Bronchial epithelial cell (primary cell): ENCODE measurements around the gene CPM. TPM values are rescaled to one million over a fixed set of nuclear protein-coding genes. Genes with fewer than 3 reads are reported as not detected.

ENCODE experiments used
- DNase-seq: peaks from one replicate; pipeline ENCODE4 v3.0.0-alpha.2; 2010; ENCODE audit warnings: low read depth
- FAIRE-seq: peaks from 2 replicates; lab custom pipeline; 2011; peaks lifted over from hg19 to GRCh38; lab: Jason Lieb, UNC
- H3K27me3 ChIP-seq: 2 replicates; pipeline ENCODE4 v1.5.1; 2011; ENCODE audit warnings: low read length; ENCODE audit not compliant: control insufficient read depth, insufficient read depth
- H3K36me3 ChIP-seq: 2 replicates; pipeline ENCODE4 v1.5.1; 2011; ENCODE audit warnings: low read length; ENCODE audit not compliant: control insufficient read depth, insufficient read depth
- H3K4me3 ChIP-seq: 2 replicates; pipeline ENCODE4 v1.5.1; 2011; ENCODE audit warnings: mild to moderate bottlenecking, low read depth, low read length, control low read depth
- total RNA-seq: library from RNA; depleted of rRNA; stranded (reverse); fragments of >200 nt; gene quantifications from 2 replicates; pipeline ENCODE4 v1.2.1, GENCODE V29; 2014
- TF ChIP-seq, protein P1 (sequence below): IDR thresholded peaks from 2 replicates; pipeline ENCODE4 v1.5.1; 2011; ENCODE audit warnings: mild to moderate bottlenecking, moderate library complexity, low read length, control low read depth, inconsistent platforms; ENCODE audit not compliant: insufficient read depth, severe bottlenecking

The CPM gene
- total RNA-seq, 1 donor from 2014 or later = 7.1 TPM

- no peaks in the 10 kb centered on the region for H3K36me3 ChIP-seq
- no peak overlapping the region for H3K4me3 ChIP-seq
- no peaks in the 10 kb centered on the region for H3K27me3 ChIP-seq
- DNase-seq (no peak), FAIRE-seq (no peak)
- TF ChIP-seq, protein P1, sequence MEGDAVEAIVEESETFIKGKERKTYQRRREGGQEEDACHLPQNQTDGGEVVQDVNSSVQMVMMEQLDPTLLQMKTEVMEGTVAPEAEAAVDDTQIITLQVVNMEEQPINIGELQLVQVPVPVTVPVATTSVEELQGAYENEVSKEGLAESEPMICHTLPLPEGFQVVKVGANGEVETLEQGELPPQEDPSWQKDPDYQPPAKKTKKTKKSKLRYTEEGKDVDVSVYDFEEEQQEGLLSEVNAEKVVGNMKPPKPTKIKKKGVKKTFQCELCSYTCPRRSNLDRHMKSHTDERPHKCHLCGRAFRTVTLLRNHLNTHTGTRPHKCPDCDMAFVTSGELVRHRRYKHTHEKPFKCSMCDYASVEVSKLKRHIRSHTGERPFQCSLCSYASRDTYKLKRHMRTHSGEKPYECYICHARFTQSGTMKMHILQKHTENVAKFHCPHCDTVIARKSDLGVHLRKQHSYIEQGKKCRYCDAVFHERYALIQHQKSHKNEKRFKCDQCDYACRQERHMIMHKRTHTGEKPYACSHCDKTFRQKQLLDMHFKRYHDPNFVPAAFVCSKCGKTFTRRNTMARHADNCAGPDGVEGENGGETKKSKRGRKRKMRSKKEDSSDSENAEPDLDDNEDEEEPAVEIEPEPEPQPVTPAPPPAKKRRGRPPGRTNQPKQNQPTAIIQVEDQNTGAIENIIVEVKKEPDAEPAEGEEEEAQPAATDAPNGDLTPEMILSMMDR = no peak
Measured at GRCh38 chr12:68919581-68920239, 13.3 kb downstream of the CPM start.

- Histone ChIP-seq H3K4me3 (no peak overlapping the region), H3K27me3 (no peaks in the 10 kb centered on the region), H3K36me3 (no peaks in the 10 kb centered on the region)
- TF ChIP-seq, protein P1 = no peak
- no peak for FAIRE-seq
- DNase-seq = no peak
Measured at GRCh38 chr12:68918960-68919359, 14.0 kb downstream of the CPM start.

DNA sequence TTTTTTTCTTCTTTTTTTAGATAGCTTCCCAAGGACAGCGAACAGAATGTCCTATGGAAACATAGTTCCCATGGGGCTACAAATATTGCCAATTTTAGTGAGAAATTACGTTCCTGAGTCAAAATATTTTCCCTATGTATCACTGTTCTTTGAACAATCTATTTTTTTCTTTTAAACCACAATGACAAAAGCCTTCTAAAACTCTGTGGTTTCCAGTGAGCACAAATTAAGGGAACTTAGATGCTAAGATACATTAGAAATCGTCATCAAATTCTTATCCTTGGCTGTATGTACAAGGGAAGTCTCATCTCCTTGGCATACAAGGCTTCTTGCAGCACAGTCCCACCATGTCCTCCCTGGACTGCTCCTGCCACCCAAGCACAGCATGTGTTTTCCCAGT lies 17.9 kb downstream of the CPM start:
- DNase-seq (peak; percentile 48), FAIRE-seq (no peak)
- H3K27me3 ChIP-seq = no peaks in the 10 kb centered on the region
- no peaks in the 10 kb centered on the region for H3K36me3 ChIP-seq
- no peak overlapping the region for H3K4me3 ChIP-seq
- TF ChIP-seq, protein P1 = no peak

DNA sequence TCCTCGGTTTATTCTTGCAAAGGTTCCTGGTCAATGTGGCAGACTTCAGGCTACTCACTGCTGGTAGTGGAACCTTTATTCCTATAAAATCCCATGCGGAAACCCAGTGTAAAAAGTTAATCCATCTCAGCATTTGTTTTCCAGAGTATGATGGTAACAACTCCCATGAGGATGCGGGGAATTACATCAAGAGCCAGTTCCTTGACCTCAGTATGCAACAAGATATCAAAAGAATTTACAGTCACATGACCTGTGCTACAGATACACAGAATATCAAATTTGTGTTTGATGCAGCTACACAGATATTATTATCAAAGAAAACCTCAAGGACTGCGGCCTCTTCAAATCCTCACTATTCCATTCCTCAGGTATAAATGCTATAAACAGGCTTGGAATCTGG lies 19.3 kb downstream of the CPM start:
- FAIRE-seq = no peak
- DNase-seq = no peak
- no peaks in the 10 kb centered on the region for H3K27me3 ChIP-seq
- TF ChIP-seq, protein P1 = no peak
- no peak overlapping the region for H3K4me3 ChIP-seq
- no peaks in the 10 kb centered on the region for H3K36me3 ChIP-seq

GRCh38 chr12:68912916-68913315 lies 20.1 kb downstream of the CPM start:
- H3K36me3 ChIP-seq = no peaks in the 10 kb centered on the region
- H3K27me3 ChIP-seq = no peaks in the 10 kb centered on the region
- no peak for FAIRE-seq
- H3K4me3 ChIP-seq = no peak overlapping the region
- TF ChIP-seq, protein P1 = no peak
- no peak for DNase-seq
